Upper lobe of left lung (tissue), 4 donors: ENCODE results near the gene BRF1.

Source experiments
- CTCF ChIP-seq, 6 experiments: fragments of 450-650 bp in 4 of 6; fragments of 200-600 bp in 2 of 6; sonication (generic) in 2 of 6; IDR thresholded peaks; one replicate each; pipeline ENCODE4 v1.5.1; 2016 to 2019; ENCODE audit warnings: antibody characterized with exemption in 6 of 6
- EP300 ChIP-seq, 4 donors: sonication (generic); formaldehyde crosslinking; IDR thresholded peaks; one replicate each; pipeline ENCODE4 v1.5.1; 2017; ENCODE audit warnings: antibody characterized with exemption in 4 of 4, control low read depth in 2 of 4
- POLR2A ChIP-seq, 4 donors: fragments of 450-650 bp; IDR thresholded peaks; one replicate each; pipeline ENCODE4 v1.5.1; 2016 to 2017; ENCODE audit warnings: antibody characterized with exemption in 4 of 4, mild to moderate bottlenecking in 2 of 4
- POLR2AphosphoS5 ChIP-seq, 2 donors: sonication (generic); formaldehyde crosslinking; IDR thresholded peaks; one replicate each; pipeline ENCODE4 v1.5.1; 2017; ENCODE audit warnings: antibody characterized with exemption in 2 of 2

- no peak for TF ChIP-seq CTCF (IDR thresholded peaks at IDR 0.05)
- no peak for TF ChIP-seq POLR2AphosphoS5 (IDR thresholded peaks at IDR 0.05)
- TF ChIP-seq POLR2A (IDR thresholded peaks at IDR 0.05) = no peak
- no peak for TF ChIP-seq EP300 (IDR thresholded peaks at IDR 0.05)
These were observed 138.7 kb downstream of the BRF1 start for GRCh38 chr14:105161964-105162668.
